AG09309 (cell line): ENCODE results near the gene SLC22A23.
A peak's percentile ranks its signal among the peaks of the same experiment; 100 is the strongest.

Experiments used
- DNase-seq: peaks from one replicate; pipeline ENCODE4 v3.0.0-alpha.2; 2010; ENCODE audit warnings: low read depth
- H3K4me3 ChIP-seq: 2 replicates; pipeline ENCODE4 v1.5.1; 2011; ENCODE audit warnings: mild to moderate bottlenecking, low read depth, low read length, moderate library complexity; ENCODE audit not compliant: control insufficient read depth
- TF ChIP-seq, protein P1 (sequence below): IDR thresholded peaks from 2 replicates; pipeline ENCODE4 v1.5.1; 2011; ENCODE audit warnings: mild to moderate bottlenecking, low read depth, low read length, inconsistent platforms; ENCODE audit not compliant: insufficient read depth, control insufficient read depth; ENCODE audit errors: missing control alignments

SLC22A23 gene

DNA sequence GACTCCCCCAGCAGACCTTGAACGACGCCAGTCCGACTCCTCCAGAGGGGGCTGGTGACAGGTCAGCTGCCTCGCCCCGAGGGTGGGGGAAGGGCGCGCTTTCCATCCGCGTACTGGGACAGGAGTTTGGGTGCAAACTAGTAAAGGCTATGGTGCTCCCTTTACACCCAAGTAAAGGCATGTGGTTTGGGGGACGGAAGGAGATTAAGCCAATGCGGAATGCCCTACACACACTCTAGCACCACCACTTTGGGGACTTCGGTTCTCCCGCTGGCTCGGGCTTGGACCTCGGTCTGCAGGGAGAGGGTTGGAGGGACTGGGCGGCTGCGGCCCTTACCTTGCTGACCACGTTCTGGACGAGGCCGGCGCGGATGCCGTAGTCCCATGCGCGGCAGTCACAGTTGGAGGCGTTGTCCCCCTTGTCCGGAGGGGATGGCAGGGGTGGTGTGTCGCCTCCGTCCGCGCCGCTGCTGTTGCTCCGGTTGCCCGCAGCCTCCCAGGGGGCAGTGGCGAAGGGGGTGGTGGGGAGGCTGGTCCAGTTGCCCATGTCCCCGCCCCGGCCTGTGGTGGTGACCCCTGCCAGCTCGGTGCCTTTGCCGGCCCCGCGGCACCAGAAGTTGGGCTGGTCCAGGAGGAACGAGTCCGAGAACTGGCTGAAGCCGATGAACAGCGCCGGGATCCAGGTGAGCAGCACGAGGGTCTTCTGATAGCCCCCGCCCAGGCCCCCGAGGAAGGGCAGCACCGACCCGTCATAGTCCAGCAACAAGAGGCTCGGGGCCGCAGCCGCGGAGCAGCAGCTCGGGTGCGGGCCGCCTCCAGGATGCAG, 1.1 kb downstream of the SLC22A23 start:
- DNase-seq, result no peak
- TF ChIP-seq, protein P1, sequence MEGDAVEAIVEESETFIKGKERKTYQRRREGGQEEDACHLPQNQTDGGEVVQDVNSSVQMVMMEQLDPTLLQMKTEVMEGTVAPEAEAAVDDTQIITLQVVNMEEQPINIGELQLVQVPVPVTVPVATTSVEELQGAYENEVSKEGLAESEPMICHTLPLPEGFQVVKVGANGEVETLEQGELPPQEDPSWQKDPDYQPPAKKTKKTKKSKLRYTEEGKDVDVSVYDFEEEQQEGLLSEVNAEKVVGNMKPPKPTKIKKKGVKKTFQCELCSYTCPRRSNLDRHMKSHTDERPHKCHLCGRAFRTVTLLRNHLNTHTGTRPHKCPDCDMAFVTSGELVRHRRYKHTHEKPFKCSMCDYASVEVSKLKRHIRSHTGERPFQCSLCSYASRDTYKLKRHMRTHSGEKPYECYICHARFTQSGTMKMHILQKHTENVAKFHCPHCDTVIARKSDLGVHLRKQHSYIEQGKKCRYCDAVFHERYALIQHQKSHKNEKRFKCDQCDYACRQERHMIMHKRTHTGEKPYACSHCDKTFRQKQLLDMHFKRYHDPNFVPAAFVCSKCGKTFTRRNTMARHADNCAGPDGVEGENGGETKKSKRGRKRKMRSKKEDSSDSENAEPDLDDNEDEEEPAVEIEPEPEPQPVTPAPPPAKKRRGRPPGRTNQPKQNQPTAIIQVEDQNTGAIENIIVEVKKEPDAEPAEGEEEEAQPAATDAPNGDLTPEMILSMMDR, result no peak
- H3K4me3 ChIP-seq, result peak overlapping the region; percentile 65

DNA sequence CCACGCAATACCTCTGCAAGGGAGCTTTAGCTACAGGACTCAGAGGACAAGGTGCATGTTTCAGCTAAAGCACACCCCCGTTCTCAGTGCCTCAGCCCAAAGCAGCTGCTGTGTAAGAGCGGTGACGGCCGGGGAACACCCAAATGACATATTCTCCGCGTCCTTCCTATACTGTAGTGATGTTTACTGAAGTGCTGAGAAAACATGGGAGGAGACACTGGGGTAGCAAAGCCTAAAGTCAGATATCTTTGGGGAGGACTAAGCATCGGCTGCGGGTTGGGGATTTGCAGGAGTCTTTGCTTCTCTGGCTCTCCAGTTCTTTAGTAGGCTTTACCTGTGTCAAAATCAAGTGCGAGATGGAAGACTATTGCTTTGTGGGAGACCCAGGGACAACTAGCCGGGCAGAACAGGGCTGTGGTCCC, 1.7 kb downstream of the SLC22A23 start:
- no peak for DNase-seq
- TF ChIP-seq, protein P1, result no peak
- no peak overlapping the region for H3K4me3 ChIP-seq

DNA sequence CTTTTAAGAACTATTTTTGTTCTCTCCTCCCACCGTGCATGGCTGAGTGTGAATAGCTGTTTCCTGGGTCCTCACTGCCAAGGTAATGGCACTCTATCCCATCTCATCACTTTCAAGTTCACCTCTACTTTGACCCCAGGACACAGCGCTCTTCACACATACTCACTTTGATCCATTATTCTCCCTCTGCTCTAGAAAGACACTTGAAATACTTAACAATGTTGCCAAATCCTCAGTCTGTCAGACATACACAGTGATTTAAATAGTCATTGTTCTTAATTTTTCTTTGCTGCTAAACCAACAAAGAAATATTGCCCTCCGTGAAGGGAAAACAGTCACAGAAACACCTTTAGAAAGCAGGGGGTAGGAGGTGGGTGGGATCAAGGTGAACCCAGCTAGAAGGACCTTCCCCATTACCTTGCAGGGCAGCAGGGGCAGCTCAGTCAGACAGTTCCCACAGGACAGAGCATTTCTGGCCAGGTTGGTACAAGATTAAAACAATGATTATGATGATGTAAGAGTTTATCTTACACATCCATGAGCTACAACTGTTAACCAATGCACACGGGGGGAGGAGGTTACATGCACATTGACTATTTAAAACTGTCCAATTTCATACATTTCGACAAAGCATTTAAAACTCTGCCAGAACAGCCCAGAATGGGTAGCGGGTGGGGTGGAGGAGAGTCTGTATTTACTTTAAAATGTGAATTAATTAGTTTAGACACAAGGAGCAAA, 2.4 kb downstream of the SLC22A23 start:
- H3K4me3 ChIP-seq, result no peak overlapping the region
- no peak for DNase-seq
- TF ChIP-seq, protein P1, result no peak

DNA sequence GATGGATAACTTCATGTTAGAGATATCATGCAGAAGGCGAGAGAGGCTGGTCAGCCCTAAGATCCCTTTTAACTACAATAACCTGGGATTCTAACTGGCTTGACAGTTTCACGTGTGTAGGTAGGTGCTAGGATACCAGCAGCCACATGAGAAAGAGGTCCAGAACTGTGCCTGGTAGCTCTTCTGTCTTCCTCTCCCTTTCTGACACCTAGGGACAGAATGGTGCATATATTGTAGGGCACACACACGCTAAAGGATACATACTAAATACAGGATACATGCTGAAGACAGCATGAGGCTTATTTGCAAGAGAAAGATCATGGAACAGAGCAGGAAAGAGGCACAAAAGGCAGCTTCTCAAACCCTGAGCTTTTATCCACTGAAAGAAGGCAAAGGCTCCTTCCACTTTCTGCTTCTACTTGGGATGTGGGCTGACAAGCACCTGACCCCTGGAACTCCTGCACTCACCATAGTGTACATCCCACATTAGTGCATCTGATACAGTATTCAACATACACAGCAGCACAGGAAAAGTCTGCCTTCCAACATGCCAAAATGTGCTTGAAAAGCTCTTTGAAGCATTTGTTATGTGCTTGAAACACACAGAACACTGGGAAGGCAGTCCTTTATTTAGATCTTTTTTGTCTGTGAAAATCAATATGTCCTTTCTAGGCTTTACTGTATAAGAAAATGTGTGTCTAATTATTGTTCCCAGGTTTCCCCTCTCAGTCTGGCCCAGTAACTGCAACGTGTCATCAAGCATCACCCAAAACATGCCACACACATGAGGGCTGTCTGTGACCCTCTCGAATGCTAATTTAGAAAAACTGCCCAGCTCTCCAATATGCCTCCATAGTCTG, 3.2 kb downstream of the SLC22A23 start:
- H3K4me3 ChIP-seq, result no peak overlapping the region
- TF ChIP-seq, protein P1, result no peak
- no peak for DNase-seq

DNA sequence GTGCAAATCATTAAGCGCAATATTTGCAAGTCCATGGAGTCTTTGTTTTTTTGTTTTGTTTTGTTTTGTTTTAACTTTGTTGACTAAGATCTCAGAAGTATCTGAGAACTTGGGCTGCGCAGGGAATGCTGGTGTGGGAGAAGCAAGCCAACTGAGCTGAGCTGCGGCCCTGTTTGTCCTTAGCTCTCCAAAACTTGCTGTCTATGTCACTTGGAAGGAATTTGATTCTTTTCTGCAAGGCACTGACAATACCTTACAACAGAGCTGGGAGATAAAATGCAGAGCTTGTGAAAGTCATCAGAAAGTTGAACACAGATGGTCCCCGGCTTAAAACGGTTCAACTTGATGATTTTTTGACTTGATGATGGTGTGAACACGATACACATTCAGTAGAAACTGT, 5.4 kb downstream of the SLC22A23 start:
- TF ChIP-seq, protein P1, result no peak
- DNase-seq, result no peak
- H3K4me3 ChIP-seq, result no peak overlapping the region

DNA sequence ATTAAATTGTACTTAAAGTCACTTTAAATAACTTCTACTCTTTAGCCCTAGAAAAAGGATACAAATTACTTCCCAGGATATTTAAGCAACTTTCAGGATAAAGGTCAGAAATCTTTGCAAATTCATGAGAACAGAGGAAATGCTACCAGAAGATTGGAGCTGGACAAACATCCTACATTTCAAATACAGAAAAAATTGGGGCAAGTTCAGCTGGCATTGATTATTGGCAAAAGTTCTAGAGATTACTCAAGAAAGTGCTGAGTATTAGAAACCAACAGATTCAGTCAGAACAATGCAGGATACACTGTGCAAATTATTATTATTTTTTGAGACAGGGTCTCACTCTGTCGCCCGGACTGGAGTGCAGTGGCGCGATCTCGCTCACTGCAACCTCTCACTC, 6.0 kb downstream of the SLC22A23 start:
- DNase-seq, result no peak
- no peak overlapping the region for H3K4me3 ChIP-seq
- TF ChIP-seq, protein P1, result no peak
